ENCODE measurements around the gene SPRYD7.

The SPRYD7 gene

DNA sequence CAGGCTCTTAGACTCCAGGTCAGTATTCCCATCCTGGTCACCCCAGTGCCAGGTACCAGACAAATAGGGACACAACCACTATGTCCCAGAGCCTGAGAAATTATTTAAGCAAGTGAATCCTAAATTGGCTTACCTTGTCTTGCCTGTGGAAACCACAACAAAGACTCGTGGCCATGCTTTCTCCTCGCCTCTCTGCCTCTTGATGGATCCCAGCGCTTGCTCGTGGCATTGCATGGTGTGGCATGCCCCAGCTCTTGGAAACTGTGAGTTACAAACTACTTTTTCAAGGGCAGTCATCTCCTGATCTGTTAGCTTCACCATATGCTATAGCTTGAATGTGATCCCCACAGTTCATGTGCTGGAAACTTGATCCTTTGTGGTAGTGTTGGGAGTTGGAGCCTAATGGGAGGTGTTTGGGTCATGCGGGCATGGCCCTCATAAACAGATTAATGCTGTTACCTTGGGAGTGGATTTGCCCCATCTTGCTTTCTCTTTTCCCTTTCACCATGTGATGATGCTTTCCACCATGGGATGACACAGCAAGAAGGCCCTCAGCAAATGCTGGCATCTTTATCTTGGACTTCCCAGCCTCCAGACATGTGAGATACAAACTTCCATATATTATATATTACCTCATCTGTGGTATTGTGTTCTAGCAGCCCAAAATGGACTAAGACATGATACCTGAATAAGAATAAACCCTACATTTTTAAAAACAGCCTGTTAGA, 31.2 kb downstream of the SPRYD7 start:
- Mint-ChIP-seq H3K4me1 (ENCODE audit: low read depth) (no peaks in the 10 kb centered on the region), H3K9me3 (no peaks in the 10 kb centered on the region), H3K27me3 (no peaks in the 10 kb centered on the region), H3K4me3 (no peak overlapping the region), H3K27ac (no peak overlapping the region), H3K36me3 (ENCODE audit: low read depth) (no peaks in the 10 kb centered on the region)

DNA sequence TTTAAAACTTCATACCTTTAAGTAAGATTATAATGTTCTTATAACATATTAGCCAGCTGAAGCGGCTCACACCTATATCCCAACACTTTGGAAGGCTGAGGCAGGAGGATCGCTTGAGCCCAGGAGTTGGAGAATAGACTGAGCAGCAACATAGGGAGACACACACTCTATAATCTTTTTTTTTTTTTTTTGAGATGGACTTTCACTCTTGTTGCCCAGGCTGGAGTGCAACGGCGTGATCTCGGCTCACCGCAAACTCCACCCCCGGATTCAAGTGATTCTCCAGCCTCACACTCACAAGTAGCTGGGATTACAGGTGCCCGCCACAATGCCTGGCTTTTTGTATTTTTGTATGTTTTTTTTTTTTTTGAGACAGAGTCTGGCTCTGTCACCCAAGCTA, 37.3 kb downstream of the SPRYD7 start:
- no peak overlapping the region for H3K27ac Mint-ChIP-seq
- no peaks in the 10 kb centered on the region for H3K4me1 Mint-ChIP-seq (ENCODE audit: low read depth)
- H3K27me3 Mint-ChIP-seq = no peaks in the 10 kb centered on the region
- H3K4me3 Mint-ChIP-seq = no peak overlapping the region
- no peaks in the 10 kb centered on the region for H3K9me3 Mint-ChIP-seq
- no peaks in the 10 kb centered on the region for H3K36me3 Mint-ChIP-seq (ENCODE audit: low read depth)

DNA sequence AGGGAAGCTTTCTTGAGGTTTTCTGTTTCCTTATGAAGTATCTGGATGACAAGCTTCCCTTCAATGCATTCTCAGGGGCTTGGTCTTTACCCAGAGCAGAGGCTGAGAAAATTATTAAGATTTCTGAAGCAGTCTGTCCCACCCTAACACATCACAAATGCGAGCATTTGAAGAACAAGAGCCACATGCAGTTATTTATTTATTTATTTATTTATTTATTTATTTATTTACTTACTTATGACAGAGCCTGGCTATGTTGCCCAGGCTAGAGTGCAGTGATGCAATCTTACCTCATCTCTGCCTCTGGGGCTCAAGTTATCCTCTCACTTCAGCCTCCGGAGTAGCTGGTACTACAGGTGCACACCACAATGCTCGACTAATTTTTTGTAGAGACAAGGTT, 38.4 kb downstream of the SPRYD7 start:
- Mint-ChIP-seq H3K9me3 (no peaks in the 10 kb centered on the region), H3K4me1 (ENCODE audit: low read depth) (no peaks in the 10 kb centered on the region), H3K27ac (no peak overlapping the region), H3K36me3 (ENCODE audit: low read depth) (no peaks in the 10 kb centered on the region), H3K4me3 (no peak overlapping the region), H3K27me3 (no peaks in the 10 kb centered on the region)

DNA sequence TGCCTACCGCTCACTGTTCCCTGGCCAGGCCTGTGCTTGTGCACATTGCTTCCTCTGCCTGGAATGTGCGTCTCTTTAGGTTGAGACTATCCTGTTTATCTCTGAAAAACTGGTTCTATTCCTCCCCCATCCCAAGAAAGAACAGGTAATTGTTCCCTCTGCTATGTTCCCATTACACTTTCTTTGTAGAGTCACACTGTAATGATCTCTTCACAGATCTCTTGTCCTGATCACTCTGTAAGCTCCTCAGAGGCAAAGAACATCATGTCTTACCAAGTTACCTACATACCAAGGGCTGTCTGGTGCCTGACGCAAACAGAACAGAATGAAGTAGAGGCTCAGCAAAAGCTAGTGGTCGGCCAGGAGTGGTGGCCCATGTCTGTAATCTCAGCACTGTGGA, 40.3 kb downstream of the SPRYD7 start:
- no peaks in the 10 kb centered on the region for H3K4me1 Mint-ChIP-seq (ENCODE audit: low read depth)
- H3K9me3 Mint-ChIP-seq = no peaks in the 10 kb centered on the region
- H3K27me3 Mint-ChIP-seq = no peaks in the 10 kb centered on the region
- H3K4me3 Mint-ChIP-seq = no peak overlapping the region
- H3K27ac Mint-ChIP-seq = no peak overlapping the region
- H3K36me3 Mint-ChIP-seq (ENCODE audit: low read depth) = no peaks in the 10 kb centered on the region

DNA sequence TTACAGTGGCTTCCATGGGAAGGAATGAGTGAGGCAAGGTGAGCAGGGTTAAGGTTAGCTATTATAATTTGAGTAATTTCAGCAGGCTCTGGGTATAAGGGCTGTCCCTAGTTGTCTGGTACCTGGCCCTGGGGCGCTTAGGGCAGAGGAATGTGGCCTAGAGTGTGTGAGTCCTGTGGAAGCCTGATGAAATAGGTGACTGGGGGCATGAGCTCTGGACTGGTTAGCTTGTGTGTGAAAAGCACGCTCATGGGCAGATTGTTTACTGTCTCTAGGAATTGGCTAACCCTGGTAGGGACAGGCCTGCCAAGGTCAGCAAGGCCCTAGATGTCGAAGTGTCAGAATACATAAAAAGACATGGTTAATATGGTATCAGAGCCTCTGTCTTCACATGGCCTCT, 42.5 kb downstream of the SPRYD7 start:
- H3K9me3 Mint-ChIP-seq = peaks cover 3% of the 10 kb centered on the region
- H3K27ac Mint-ChIP-seq = no peak overlapping the region
- H3K4me1 Mint-ChIP-seq (ENCODE audit: low read depth) = no peaks in the 10 kb centered on the region
- H3K27me3 Mint-ChIP-seq = no peaks in the 10 kb centered on the region
- H3K4me3 Mint-ChIP-seq = no peak overlapping the region
- H3K36me3 Mint-ChIP-seq (ENCODE audit: low read depth) = no peaks in the 10 kb centered on the region

DNA sequence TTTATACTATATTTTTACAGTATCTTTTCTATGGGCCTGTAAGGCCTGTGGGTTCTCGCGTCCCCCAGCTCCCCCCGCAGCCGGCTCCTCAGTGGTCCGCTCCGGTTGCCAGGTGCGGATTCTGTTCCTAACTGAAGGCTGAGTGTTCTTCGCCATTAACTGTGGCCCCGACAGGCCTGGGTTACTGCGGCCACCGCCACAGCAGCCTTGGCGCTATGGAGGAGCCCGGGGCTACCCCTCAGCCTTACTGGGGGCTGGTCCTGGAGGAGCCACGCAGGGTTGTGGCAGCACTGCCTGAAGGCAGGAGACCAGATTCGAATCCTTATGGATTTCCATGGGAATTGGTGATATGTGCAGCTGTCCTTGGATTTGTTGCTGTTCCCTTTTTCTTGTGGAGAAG, 45.8 kb downstream of the SPRYD7 start:
- no peak overlapping the region for H3K4me3 Mint-ChIP-seq

DNA sequence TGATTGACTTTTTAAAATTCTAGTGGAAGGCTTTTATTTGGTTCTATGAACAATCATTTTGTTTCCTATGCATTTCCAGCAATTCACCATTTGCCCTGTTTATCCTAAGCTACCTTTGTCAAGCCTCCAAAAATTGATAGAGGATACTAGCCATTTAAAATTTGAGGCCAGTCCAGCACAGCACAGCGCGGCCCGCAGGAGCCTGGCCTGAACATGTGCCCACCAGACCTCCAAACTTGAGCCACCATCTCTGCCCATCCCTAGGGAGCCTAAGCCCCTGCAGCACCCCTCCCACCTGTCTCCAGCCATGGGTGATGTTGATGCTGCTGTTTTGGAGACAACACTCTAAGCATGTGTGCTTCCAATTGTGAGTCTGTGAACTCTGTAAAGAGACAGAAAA, 57.5 kb downstream of the SPRYD7 start:
- Mint-ChIP-seq H3K27me3 (peaks cover 32% of the 10 kb centered on the region), H3K9me3 (peaks cover 25% of the 10 kb centered on the region), H3K4me1 (ENCODE audit: low read depth) (no peaks in the 10 kb centered on the region), H3K36me3 (ENCODE audit: low read depth) (peaks cover 17% of the 10 kb centered on the region), H3K4me3 (no peak overlapping the region), H3K27ac (no peak overlapping the region)

More for the DNA sequence above, 45.8 kb downstream of the SPRYD7 start:
- Mint-ChIP-seq H3K27ac (no peak overlapping the region), H3K36me3 (ENCODE audit: low read depth) (no peaks in the 10 kb centered on the region), H3K4me1 (ENCODE audit: low read depth) (no peaks in the 10 kb centered on the region), H3K9me3 (peaks cover 3% of the 10 kb centered on the region), H3K27me3 (no peaks in the 10 kb centered on the region)

DNA sequence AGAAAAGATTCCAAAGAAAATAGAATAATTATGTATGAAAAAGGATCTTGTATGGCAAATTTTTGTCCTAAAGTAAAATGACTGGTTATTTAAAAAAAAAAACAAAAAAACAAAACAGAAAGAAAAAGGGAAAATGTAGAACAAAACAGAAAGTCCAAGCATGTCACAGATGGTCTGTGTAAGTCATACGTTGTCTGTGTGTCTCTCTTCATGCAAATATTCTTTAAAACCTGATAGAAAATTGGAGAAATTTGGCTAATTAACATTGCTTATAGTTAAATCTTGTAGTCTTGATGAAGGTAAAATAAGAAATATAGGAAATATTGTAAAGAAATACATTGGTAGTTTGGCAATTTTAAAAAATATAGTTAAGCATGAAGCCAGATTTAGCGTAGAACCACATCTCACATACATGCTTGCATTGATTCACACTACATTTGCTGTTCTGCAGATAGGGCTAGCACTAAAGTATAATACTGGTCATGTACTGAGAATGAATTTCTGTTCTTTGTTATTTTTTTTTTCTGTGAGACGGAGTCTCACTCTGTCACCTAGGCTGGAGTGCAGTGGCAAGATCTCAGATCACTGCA, 58.4 kb downstream of the SPRYD7 start:
- Mint-ChIP-seq H3K9me3 (peaks cover 25% of the 10 kb centered on the region), H3K36me3 (ENCODE audit: low read depth) (peaks cover 17% of the 10 kb centered on the region), H3K4me3 (no peak overlapping the region), H3K27me3 (peaks cover 23% of the 10 kb centered on the region), H3K4me1 (ENCODE audit: low read depth) (no peaks in the 10 kb centered on the region), H3K27ac (no peak overlapping the region)

DNA sequence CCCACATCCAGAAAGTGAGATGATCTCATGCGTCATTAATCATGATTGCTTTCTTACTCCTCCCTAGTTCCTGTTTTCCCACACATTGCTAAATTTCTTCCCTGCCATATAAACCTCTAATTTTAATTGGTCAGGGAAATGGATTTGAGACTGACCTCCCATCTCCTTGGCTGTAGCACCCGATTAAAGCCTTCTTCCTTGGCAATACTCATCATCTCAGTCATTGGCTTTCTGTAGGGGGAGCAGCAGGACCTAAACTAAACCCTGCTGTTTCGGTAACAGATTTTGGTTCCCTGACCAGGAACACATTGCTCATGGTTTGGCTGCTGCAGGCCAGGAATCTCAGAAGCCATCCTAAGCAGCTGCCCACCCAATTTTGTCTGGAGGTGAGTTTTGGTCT, 61.7 kb downstream of the SPRYD7 start:
- H3K27me3 Mint-ChIP-seq = peaks cover 3% of the 10 kb centered on the region

DNA sequence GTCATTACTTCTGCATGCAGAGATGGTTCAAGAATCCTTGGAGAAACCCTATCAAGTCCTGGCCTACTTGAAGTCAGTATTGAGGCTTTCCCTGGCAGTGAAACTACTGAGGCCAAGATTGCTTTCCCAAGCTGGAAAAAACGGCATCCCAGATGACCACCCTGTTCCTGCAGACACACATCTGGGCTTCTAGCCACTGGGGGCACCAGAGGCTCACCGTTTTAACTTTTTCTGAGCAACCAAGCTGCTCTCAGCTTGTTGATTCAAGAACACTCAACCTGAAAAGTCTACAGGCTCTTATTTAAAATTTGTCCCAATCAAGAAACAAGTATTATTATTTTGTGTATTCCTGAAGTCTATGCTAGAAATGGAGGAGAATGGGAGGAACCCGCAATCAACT, 66.6 kb downstream of the SPRYD7 start:
- Mint-ChIP-seq H3K9me3 (peaks cover 4% of the 10 kb centered on the region), H3K4me3 (no peak overlapping the region), H3K36me3 (ENCODE audit: low read depth) (peaks cover 4% of the 10 kb centered on the region), H3K27ac (no peak overlapping the region), H3K27me3 (no peaks in the 10 kb centered on the region), H3K4me1 (ENCODE audit: low read depth) (no peaks in the 10 kb centered on the region)

More for the DNA sequence above, 61.7 kb downstream of the SPRYD7 start:
- H3K36me3 Mint-ChIP-seq (ENCODE audit: low read depth) = peaks cover 17% of the 10 kb centered on the region
- H3K9me3 Mint-ChIP-seq = peaks cover 25% of the 10 kb centered on the region
- no peak overlapping the region for H3K27ac Mint-ChIP-seq
- no peaks in the 10 kb centered on the region for H3K4me1 Mint-ChIP-seq (ENCODE audit: low read depth)
- no peak overlapping the region for H3K4me3 Mint-ChIP-seq

DNA sequence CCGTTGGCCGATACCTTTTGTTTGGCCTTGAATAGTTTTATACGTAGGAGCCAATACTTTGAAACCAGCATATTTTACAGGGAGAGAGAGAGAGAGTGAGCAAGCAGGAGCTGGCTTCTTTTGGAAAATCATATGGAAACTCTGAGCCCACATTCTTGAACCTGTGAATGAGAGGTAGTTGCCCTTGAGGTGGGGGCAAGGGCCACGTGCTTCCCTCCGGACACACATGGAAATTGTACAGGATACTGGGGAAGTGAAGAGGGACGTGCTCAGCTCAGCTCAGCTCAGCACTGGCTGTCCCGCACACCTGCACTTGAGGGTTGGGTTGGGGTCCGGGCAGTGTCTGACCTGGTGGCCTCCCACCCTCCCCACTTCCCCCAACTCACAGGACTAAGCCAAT, 68.3 kb downstream of the SPRYD7 start:
- peaks cover 9% of the 10 kb centered on the region for H3K27me3 Mint-ChIP-seq
- H3K27ac Mint-ChIP-seq = no peak overlapping the region

DNA sequence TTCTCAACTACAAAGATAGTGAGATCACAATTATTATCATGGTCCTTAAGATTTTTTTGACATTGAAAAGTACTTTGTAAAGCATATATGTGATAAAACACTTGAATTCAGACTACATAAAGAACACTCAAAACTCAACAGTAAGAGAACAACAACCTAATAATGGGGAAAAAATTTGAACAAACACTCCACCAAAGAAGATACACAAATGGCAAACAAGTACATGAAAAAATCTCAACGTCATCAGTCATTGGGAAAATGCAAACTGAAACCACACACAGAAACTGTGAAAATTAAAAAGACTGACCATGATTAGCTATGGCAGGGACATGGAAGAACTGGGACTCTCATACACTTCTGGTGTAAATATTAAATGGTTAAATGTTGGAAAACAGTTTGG, 70.9 kb downstream of the SPRYD7 start:
- Mint-ChIP-seq H3K9me3 (no peaks in the 10 kb centered on the region), H3K27me3 (peaks cover 12% of the 10 kb centered on the region), H3K27ac (no peak overlapping the region), H3K4me1 (ENCODE audit: low read depth) (no peaks in the 10 kb centered on the region), H3K36me3 (ENCODE audit: low read depth) (no peaks in the 10 kb centered on the region), H3K4me3 (no peak overlapping the region)

More for the DNA sequence above, 68.3 kb downstream of the SPRYD7 start:
- Mint-ChIP-seq H3K4me3 (no peak overlapping the region), H3K9me3 (no peaks in the 10 kb centered on the region), H3K36me3 (ENCODE audit: low read depth) (no peaks in the 10 kb centered on the region), H3K4me1 (ENCODE audit: low read depth) (no peaks in the 10 kb centered on the region)

DNA sequence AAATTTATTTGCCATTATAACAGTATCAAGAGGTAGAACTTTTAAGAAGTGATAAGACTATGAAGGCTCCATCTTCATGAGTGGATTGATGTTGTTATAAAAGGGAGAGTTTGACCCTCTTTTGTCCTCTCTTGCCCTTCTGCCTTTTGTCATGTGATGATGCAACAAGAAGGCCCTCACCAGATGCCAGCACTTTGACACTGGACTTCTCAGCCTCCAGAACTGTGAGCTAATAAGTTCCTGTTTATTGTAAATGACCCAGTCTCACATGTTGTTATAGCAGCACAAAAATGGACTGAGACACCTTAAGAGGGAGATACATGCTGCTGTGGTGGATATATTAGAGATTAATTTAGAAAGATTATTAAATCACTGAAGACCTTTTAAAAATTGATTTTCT, 71.6 kb downstream of the SPRYD7 start:
- Mint-ChIP-seq H3K36me3 (ENCODE audit: low read depth) (no peaks in the 10 kb centered on the region), H3K4me3 (no peak overlapping the region)

More for the DNA sequence above, 71.6 kb downstream of the SPRYD7 start:
- Mint-ChIP-seq H3K4me1 (ENCODE audit: low read depth) (no peaks in the 10 kb centered on the region), H3K27me3 (peaks cover 12% of the 10 kb centered on the region), H3K27ac (no peak overlapping the region), H3K9me3 (no peaks in the 10 kb centered on the region)
